MM.1S (cell line): ENCODE measurements around the gene RCN1.

Experiments used
- DNase-seq: peaks from one replicate; pipeline ENCODE4 v3.0.0-alpha.2; 2015
- H2AFZ ChIP-seq: fragments of 300-600 bp; sonication (generic); 2 replicates; pipeline ENCODE4 v1.6.0; 2016; ENCODE audit warnings: antibody characterized with exemption, low read length
- H3F3A ChIP-seq: fragments of 300-600 bp; sonication (generic); 2 replicates; pipeline ENCODE4 v1.6.1; 2016; ENCODE audit warnings: mild to moderate bottlenecking, antibody characterized with exemption, low read length, moderate library complexity, mixed read lengths; ENCODE audit not compliant: insufficient read depth
- H3K27ac ChIP-seq: fragments of 300-600 bp; sonication (generic); 2 replicates; pipeline ENCODE4 v1.5.1; 2016; ENCODE audit warnings: mild to moderate bottlenecking, low read length
- H3K27me3 ChIP-seq: fragments of 300-600 bp; sonication (generic); replicated peaks from 2 replicates; pipeline ENCODE4 v1.6.0; 2016; ENCODE audit warnings: low read length; ENCODE audit not compliant: insufficient read depth
- H3K36me3 ChIP-seq: fragments of 300-600 bp; sonication (generic); replicated peaks from 2 replicates; pipeline ENCODE4 v1.6.1; 2016; ENCODE audit warnings: mild to moderate bottlenecking, low read length, mixed read lengths; ENCODE audit not compliant: insufficient read depth
- H3K4me1 ChIP-seq: fragments of 300-600 bp; sonication (generic); 2 replicates; pipeline ENCODE4 v1.6.1; 2016; ENCODE audit warnings: low read length, mixed read lengths
- H3K4me2 ChIP-seq: fragments of 300-600 bp; sonication (generic); 2 replicates; pipeline ENCODE4 v1.6.0; 2016; ENCODE audit warnings: low read depth, low read length
- H3K4me3 ChIP-seq: fragments of 300-600 bp; sonication (generic); 2 replicates; pipeline ENCODE4 v1.5.1; 2016; ENCODE audit warnings: low read length, mixed read lengths
- H3K79me2 ChIP-seq: fragments of 300-600 bp; sonication (generic); 2 replicates; pipeline ENCODE4 v1.6.1; 2016; ENCODE audit warnings: mixed run types, low read length, mixed read lengths
- H3K9ac ChIP-seq: fragments of 300-600 bp; sonication (generic); 2 replicates; pipeline ENCODE4 v1.6.1; 2016; ENCODE audit warnings: low read length, mixed read lengths
- H3K9me2 ChIP-seq: fragments of 300-600 bp; sonication (generic); replicated peaks from 2 replicates; pipeline ENCODE4 v1.6.1; 2016; ENCODE audit warnings: mild to moderate bottlenecking, low read length, mixed read lengths; ENCODE audit not compliant: insufficient read depth
- H3K9me3 ChIP-seq: fragments of 300-600 bp; sonication (generic); replicated peaks from 2 replicates; pipeline ENCODE4 v1.6.1; 2016; ENCODE audit warnings: mild to moderate bottlenecking, low read length, mixed read lengths; ENCODE audit not compliant: insufficient read depth
- H4K20me1 ChIP-seq: fragments of 300-600 bp; sonication (generic); 2 replicates; pipeline ENCODE4 v1.6.1; 2016; ENCODE audit warnings: mild to moderate bottlenecking, low read length, moderate library complexity, mixed read lengths; ENCODE audit not compliant: insufficient read depth
- CTCF ChIP-seq: fragments of 300-600 bp; sonication (generic); IDR thresholded peaks from 2 replicates; pipeline ENCODE4 v1.5.1; 2016; ENCODE audit warnings: antibody characterized with exemption, low read length, mixed read lengths
- EZH2 ChIP-seq: fragments of 300-600 bp; sonication (generic); optimal IDR thresholded peaks from 2 replicates; pipeline ENCODE3; 2017; ENCODE audit warnings: low read depth, mild to moderate bottlenecking, antibody characterized with exemption, low read length, mixed read lengths
- EZH2phosphoT487 ChIP-seq: fragments of 300-600 bp; sonication (generic); IDR thresholded peaks from 2 replicates; pipeline ENCODE4 v1.6.1; 2018; ENCODE audit warnings: antibody characterized with exemption, low read length

Gene RCN1

GRCh38 chr11:32068134-32068870, 22.6 kb upstream of the RCN1 start:
- Histone ChIP-seq H3K4me2 (no peak overlapping the region), H3K27me3 (no peaks in the 10 kb centered on the region)

GRCh38 chr11:32069361-32070058, 21.4 kb upstream of the RCN1 start:
- H3K79me2 ChIP-seq = no peaks in the 10 kb centered on the region
- H3K4me3 ChIP-seq = no peak overlapping the region
- no peaks in the 10 kb centered on the region for H3K9me2 ChIP-seq
- peaks cover 5% of the 10 kb centered on the region; the same call in 1 of the 2 replicates for H3K4me1 ChIP-seq
- no peaks in the 10 kb centered on the region; the same call in 1 of the 2 replicates for H3F3A ChIP-seq
- no peak overlapping the region for H3K27ac ChIP-seq
- H3K9ac ChIP-seq = no peak overlapping the region
- TF ChIP-seq EZH2phosphoT487 (no peak), CTCF (no peak), EZH2 (no peak)
- no peaks in the 10 kb centered on the region for H4K20me1 ChIP-seq
- H3K4me2 ChIP-seq = no peak overlapping the region
- no peaks in the 10 kb centered on the region for H3K27me3 ChIP-seq
- no peaks in the 10 kb centered on the region for H3K36me3 ChIP-seq
- H3K9me3 ChIP-seq = no peaks in the 10 kb centered on the region
- no peak for DNase-seq
- no peak overlapping the region for H2AFZ ChIP-seq

More at GRCh38 chr11:32068134-32068870, 22.6 kb upstream of the RCN1 start:
- H3K9ac ChIP-seq = no peak overlapping the region
- DNase-seq = no peak
- TF ChIP-seq CTCF (no peak), EZH2 (no peak), EZH2phosphoT487 (no peak)
- H3K4me1 ChIP-seq = peaks cover 5% of the 10 kb centered on the region; the same call in 1 of the 2 replicates
- no peak overlapping the region for H3K27ac ChIP-seq
- H3K9me3 ChIP-seq = no peaks in the 10 kb centered on the region
- H3F3A ChIP-seq = no peaks in the 10 kb centered on the region; the same call in 1 of the 2 replicates
- H3K79me2 ChIP-seq = no peaks in the 10 kb centered on the region
- no peak overlapping the region for H3K4me3 ChIP-seq
- no peak overlapping the region for H2AFZ ChIP-seq
- no peaks in the 10 kb centered on the region for H3K36me3 ChIP-seq
- H3K9me2 ChIP-seq = no peaks in the 10 kb centered on the region
- H4K20me1 ChIP-seq = no peaks in the 10 kb centered on the region

- no peak for TF ChIP-seq CTCF
- no peak for TF ChIP-seq EZH2phosphoT487
- TF ChIP-seq EZH2 = no peak
- H3K4me2 ChIP-seq = no peak overlapping the region
Observed at GRCh38 chr11:32070692-32071091, 20.2 kb upstream of the RCN1 start.

More at GRCh38 chr11:32070692-32071091, 20.2 kb upstream of the RCN1 start:
- Histone ChIP-seq H3K27ac (no peak overlapping the region), H3F3A (no peaks in the 10 kb centered on the region; the same call in 1 of the 2 replicates), H3K79me2 (no peaks in the 10 kb centered on the region), H3K9me2 (no peaks in the 10 kb centered on the region), H3K4me3 (no peak overlapping the region), H3K27me3 (no peaks in the 10 kb centered on the region), H3K36me3 (no peaks in the 10 kb centered on the region), H3K9ac (no peak overlapping the region), H3K4me1 (peaks cover 5% of the 10 kb centered on the region; the same call in 1 of the 2 replicates), H3K9me3 (no peaks in the 10 kb centered on the region), H4K20me1 (no peaks in the 10 kb centered on the region), H2AFZ (no peak overlapping the region)
- no peak for DNase-seq
